ENCODE data around the gene CYP3A4.
"Not testable (repeated sequence)": the region's sequence is repeated elsewhere in the genome, so short reads cannot be mapped to it uniquely, and the experiment has no call there.

GRCh38 chr7:99769494-99769893, 14.5 kb downstream of the CYP3A4 start:
- not testable (repeated sequence) for TF ChIP-seq POLR2A (IDR thresholded peaks at IDR 0.05; ENCODE audit: low read length); GATA1 (IDR thresholded peaks at IDR 0.05; ENCODE audit: low read depth, low read length)

All from erythroblast (primary cell).